Liver (tissue), 3 donors: ENCODE measurements around the gene HIP1.

Source experiments
- ATF3 ChIP-seq: IDR thresholded peaks from 2 replicates; pipeline ENCODE4 v1.6.1; 2016; ENCODE audit warnings: antibody characterized with exemption
- CTCF ChIP-seq: fragments of 150-350 bp; IDR thresholded peaks from 2 replicates; pipeline ENCODE4 v1.5.1; 2017; ENCODE audit warnings: improper control_type of control experiment, low read depth, low read length; ENCODE audit not compliant: missing input control
- EGR1 ChIP-seq, 2 donors: IDR thresholded peaks; 2 replicates each; pipeline ENCODE4 v1.6.1; 2016 to 2018; ENCODE audit warnings: antibody characterized with exemption in 2 of 2, low read depth in 2 of 2
- MAX ChIP-seq: IDR thresholded peaks from 2 replicates; pipeline ENCODE4 v1.6.1; 2016; ENCODE audit warnings: antibody characterized with exemption
- SP1 ChIP-seq: IDR thresholded peaks from 2 replicates; pipeline ENCODE4 v1.6.1; 2018; ENCODE audit warnings: antibody characterized with exemption, mild to moderate bottlenecking
- TAF1 ChIP-seq: conservative IDR thresholded peaks from 2 replicates; pipeline ENCODE4 v1.6.1; 2016; ENCODE audit warnings: antibody characterized with exemption, mild to moderate bottlenecking
- donor health status: healthy.
- donor health status: healthy.

- TF ChIP-seq CTCF (no peak), EGR1 (IDR thresholded peaks at IDR 0.05; ENCODE audit: low read depth in 2 of 2) (no peak), MAX (no peak), TAF1 (no peak), SP1 (no peak), ATF3 (no peak)
Measured at GRCh38 chr7:75546237-75547015, 192.3 kb downstream of the HIP1 start.
